HG02610 (cell line): ENCODE measurements around the gene IGSF23.
"Not testable (repeated sequence)": the region's sequence is repeated elsewhere in the genome, so short reads cannot be mapped to it uniquely, and the experiment has no call there.

Experiments used
- ATAC-seq: cut with Tn5 transposase; IDR thresholded peaks from one replicate; pipeline ENCODE4 v1.9.1; 2021; ENCODE audit warnings: mild to moderate bottlenecking, moderate library complexity; ENCODE audit not compliant: unreplicated experiment

IGSF23 gene

DNA sequence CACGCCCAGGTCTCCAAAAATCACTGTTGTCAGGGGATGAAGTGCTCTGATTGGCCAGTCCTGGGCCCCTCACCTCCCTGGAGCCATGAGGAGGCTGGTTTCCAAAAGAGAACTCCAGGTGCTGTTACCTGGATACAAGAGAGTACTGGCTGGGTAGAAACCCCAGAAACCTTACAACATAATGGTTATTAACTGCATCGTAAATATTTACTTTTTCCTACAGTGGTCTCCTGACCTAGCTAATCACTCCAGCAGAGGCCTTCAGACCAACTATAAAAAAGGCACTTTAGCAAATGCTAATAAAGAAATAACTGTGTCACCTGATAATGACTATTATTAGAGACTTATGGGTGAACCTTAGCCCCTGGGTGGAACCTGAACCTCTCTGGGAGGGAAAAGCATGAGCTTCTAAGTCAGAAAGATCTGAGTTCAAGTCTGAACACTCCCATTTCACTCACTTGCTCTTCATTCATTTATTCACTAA, 1.5 kb upstream of the IGSF23 start:
- no peak for ATAC-seq

DNA sequence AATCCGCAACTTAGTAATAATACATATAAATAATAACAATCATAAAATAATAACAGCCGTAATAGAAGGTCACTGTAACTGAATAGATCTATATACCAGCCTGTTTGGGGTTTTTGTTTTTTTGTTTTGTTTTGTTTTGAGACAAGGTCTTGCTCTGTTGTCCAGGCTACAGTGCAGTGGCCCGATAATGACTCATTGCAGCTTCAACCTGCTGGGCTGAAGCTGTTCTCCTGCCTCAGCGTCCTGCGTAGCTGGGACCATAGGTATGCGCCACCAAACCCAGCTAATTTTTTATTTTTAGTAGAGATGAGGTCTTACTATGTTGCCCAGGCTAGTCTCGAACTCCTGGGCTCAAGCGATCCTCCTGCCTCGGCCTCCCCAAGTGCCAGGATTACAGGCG, 950 bp downstream of the IGSF23 start:
- ATAC-seq, result no peak

DNA sequence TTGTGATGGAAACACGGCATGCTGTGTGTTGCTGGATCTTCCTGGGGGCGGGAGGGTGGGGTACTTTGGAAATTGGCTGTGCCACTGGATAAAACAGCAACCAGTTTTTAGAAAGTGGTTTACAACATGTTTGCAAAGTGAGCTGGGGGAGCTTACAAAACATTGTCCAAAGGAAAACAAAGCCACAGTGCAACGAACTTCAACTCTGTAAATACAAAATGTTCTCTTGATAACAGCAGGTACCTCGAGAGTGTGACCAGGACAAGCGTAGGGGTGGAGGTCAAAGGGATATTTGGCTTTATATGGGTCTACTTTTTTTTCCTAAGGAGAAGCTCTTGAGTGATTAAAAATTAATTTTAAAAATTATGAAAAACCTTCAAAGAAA, 2.5 kb downstream of the IGSF23 start:
- ATAC-seq, result no peak

DNA sequence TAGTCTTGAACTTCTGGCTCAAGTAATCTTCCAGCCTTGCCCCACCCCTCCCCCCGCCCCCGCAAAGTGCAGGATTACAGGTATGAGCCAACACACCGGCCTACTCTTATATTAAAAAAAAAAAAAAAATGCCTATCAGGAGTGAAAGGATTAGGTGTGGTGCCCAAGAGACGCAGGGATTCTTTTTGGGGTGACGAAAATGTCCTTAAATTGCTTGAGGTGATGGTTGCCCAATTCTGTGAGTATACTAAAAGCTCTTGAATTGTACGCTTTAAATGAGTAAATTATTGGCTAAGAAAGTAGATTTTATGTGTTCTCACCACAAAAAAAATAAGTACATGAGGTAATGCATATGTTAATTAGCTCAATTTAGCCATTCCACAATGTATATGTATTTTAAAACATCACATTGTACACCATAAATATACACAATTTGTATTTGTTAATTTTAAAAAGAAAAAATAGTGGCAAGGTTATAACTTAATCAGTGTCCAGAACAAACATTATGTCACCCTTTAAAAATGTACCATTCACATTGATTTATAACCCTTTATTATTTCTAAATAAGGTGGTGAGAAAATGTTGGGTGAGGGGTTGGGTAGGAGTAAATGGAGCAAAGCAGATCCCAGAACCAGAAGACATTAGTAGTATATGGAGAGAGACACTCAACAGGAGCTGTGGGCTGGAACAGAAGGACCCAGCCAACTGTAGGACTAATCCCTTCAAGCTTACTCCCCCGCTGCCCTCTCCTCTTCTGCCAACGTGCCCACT, 3.9 kb downstream of the IGSF23 start:
- no peak for ATAC-seq

DNA sequence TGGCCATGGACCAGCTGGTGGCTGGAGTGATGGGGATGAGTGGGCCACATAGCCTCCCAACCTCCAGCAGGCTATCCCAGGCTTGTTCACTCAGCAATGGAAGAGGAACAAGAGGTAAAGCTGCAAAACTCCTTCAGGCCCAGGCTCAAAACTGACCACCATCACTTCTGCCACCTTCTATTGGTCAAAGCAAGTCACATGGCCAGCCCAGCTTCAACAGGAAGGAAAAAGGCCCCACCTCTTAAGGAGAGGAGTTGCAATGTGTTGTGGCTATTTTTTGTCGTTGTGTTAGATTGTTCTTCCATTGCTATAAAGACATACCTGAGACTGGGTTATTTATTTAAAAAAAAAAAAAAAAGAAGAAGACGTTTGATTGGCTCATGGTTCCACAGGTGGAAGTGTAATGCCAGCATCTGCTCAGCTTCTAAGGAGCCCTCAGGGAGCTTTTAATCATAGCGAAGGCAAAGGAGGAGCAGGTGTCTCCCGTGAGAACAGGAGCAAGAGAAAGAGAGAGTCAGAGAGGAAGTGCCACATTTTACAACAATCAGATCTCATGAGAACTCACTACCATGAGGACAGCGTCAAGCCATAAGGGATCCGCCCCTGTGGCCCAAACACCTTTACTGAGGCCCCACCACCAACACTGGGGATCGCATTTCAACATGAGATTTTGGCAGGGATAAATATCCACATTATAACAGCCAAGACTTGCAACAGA, 5.4 kb downstream of the IGSF23 start:
- no peak for ATAC-seq

DNA sequence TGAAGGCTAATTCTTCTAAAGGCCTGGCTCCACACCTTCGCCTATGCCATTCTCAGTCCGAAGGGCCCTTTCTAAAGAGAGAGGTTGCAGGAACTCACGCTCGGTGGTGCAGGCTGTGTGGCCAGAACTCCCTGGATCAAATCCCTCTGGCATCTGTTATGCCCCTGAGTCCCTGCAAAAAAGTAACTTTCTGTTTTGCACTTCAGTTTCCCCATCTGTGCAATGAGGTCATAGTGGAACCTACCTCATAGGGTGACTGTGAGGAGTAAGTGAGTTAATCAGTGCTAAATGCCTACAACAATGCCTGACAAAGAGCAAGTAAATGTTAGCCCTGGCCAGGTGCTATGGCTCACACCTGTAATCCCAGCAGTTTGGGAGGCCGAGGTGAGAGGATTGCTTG, 7.3 kb downstream of the IGSF23 start:
- ATAC-seq, result no peak

DNA sequence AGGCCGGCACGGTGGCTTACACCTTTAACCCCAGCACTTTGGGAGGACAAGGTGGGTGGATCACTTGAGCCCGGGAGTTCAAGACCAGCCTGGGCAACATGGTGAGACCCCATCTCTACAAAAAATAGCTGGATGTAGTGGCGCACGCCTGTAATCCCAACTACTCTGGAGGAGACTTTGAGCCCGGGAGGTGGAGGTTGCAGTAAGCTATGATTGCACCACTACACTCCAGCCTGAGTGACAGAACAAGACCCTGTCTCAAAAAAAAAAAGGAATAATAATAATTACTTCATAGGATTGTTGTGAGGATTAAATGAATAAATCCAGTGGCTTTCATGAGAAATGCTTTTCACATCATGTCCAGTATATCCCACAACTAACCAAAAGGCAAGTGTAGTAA, 8.0 kb downstream of the IGSF23 start:
- no peak for ATAC-seq

DNA sequence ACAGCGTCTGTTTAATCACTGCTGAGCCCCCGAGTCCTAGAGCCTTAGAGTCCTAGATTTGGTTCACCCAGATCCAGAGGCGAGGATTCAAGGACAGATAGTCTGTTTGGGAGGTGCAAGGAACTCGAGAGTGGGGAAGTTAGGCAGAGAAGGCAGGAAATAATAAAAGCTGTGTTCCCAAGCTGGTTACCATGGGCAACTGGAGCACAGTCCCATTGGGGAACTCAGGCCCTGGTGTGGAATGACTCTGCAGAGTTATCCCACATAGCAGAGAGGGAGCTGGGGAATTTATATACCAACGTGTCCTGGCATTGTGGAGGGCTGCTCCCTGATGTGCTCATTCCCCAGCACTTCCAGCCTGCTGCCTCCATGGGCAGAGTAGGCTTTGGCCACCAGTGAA, 9.7 kb downstream of the IGSF23 start:
- ATAC-seq, result no peak

DNA sequence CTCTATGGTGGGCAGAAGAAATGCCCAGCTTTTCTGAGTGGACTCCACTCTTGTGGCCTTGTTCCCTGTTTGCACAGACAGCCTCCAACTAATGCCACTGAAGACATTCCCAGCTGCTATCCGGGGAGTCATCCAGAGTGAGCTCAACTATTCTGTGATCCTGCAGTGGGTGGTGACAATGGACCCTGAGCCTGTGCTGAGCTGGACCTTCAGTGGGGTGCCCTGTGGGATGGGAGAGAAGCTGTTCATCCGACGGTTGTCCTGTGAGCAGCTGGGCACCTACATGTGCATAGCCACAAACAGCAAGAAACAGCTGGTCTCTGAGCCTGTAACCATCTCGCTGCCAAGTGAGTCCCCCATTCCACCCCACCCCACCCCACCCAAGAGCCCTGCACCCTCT, 10.3 kb downstream of the IGSF23 start:
- no peak for ATAC-seq

DNA sequence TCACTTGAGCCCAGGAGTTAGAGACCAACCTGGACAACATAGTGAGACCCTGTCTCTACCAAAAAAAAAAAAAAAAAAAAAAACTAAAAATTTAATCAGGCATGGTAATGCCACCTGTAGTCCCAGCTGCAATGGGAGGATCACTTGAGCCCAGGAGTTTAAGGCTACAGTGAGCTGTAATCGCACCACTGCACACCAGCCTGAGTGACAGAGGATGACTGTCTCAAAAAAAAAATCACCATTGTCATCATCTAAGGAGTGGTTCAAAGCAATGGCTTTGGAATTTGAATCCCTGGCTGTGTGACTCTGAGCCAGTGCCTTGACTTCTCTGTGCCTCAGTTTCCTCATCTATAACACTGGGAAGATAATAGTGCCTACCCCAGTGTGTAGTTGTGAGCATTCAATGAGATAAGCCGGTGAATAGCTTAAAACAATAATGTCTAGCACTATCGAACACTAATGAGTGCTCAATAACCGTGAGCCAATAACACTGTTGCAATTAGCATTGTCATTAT, 11.5 kb downstream of the IGSF23 start:
- no peak for ATAC-seq

DNA sequence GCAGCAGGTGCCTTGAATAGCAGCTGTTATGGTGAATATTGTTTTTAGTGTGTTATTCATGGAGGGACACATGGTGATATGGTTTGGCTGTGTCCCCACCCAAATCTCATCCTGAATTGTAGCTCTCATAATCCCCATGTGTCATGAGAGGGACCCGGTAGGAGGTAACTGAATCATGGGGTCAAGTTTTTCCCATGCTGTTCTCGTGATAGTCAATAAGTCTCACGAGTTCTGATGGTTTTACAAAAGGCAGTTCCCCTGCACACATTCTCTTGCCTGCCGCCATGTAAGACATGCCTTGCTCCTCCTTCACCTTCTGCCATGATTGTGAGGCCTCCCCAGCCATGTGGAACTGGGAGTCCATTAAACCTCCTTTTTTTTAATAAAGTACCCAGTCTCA, 12.3 kb downstream of the IGSF23 start:
- not testable (repeated sequence) for ATAC-seq

DNA sequence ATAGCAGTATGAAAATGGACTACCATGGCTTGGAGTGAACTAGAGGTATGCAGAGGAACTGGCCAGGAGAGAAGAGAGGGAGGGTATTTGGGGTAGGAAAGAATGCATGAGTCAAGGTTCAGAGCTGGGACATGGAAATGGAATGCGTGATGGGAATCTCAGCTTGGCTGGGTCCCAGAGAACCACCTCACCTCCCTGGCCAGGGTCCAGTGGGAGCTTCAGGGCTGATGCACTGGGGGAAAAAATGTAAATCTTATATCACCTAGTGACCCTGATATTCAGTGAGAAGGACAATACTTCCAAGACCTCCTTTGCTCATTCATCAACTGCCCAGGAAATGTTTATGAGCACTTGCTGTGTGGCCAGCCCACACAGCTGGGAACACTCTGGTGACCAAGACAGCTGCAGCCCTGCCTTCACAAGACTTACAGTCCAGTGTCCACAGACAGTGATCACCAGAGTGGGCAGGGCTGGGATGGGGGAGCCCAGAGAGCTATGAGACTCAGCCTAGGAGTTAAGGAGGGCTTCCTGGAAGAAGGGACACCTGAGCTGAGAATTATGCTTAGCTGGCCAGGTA, 12.8 kb downstream of the IGSF23 start:
- no peak for ATAC-seq

DNA sequence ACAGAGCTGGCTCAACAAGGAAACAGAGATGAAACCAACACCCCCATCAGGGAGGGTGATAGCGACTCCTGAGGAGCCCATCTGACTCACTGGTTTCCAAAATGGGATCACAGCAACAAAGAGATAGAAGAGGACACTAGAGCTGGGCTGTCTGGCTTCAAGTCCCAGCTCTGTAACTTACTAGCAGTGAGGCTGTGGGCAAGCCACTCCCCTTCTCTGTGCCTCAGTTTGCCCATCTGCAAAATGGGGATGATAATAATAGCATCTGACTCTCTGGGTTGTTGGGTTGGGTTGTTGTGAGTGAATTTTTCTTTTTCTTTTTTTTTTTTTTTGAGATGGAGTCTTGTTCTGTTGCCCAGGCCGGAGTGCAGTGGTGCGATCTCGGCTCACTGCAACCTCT, 14.3 kb downstream of the IGSF23 start:
- ATAC-seq, result no peak

DNA sequence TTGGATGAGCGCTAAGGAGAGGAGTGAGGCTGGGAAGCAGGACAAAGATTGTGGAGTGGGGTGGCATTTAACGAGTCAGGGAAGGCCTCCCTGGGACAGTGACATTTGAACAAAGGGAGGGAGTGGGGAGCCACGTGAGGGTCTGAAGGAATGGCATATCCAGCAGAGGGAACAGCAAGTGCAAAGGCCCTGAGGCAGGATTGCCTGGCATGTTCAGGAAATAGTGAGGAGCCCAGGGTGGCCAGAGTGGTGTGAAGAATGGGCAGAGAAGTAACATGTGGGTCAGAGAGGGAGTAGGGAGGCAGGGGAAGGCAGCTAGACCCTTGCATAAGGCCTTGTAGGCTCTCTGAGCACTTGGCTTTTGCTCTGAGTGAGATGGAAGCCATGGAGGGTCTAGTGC, 15.4 kb downstream of the IGSF23 start:
- ATAC-seq, result no peak

DNA sequence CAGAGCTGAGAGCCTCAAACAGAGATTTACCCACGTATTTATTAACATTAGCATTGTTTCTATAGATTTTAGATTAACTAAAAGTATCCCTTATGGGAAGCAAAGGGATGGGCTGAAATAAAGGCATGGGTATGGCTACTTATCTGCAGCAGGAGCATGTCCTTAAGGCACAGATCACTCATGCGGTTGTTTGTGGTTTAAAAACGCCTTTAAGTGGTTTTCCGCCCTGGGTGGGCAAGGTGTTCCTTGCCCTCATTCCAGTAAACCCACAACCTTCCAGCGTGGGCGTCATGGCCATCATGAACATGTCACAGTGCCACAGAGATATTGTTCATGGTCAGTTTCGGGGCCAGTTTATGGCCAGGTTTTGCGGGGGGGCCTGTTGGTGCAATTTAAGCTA, 18.2 kb downstream of the IGSF23 start:
- not testable (repeated sequence) for ATAC-seq

DNA sequence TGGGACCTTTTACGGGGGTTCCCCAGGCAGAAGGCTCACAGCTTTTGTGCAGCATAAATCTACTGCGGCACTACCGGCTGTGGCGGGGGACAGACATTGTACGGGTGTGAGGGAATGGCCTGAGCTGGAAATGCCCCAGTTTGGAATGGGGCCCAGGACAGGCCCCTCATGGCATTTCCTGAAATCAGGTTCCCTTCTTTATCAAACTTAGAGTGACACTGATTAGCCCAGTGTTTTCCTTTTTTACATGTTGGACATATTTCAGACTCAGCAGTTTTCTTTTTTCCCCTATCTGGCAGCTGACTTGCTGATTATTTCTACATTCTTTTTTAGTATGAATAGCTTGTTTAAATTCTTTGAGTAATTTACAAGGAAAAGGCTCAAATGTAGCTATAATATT, 20.7 kb downstream of the IGSF23 start:
- ATAC-seq, result not testable (repeated sequence)

DNA sequence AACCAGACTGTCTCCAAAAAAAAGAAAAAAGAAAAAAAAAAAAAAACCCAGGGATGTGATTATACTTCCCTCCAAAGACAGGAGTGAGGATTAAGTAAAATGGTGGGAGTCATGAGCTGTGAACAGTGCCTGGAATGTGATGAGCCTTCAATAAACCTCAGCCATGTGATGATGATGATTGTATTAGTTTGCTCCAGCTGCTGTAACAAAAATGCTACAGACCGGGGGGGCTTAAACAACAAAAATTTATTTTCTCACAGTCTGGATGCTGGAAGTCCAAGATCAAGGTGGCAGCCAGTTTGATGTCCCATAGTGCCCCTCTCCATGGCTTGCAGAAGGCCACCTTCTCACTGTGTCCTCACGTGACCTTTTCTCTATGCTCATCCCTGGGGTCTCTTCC, 21.4 kb downstream of the IGSF23 start:
- no peak for ATAC-seq

DNA sequence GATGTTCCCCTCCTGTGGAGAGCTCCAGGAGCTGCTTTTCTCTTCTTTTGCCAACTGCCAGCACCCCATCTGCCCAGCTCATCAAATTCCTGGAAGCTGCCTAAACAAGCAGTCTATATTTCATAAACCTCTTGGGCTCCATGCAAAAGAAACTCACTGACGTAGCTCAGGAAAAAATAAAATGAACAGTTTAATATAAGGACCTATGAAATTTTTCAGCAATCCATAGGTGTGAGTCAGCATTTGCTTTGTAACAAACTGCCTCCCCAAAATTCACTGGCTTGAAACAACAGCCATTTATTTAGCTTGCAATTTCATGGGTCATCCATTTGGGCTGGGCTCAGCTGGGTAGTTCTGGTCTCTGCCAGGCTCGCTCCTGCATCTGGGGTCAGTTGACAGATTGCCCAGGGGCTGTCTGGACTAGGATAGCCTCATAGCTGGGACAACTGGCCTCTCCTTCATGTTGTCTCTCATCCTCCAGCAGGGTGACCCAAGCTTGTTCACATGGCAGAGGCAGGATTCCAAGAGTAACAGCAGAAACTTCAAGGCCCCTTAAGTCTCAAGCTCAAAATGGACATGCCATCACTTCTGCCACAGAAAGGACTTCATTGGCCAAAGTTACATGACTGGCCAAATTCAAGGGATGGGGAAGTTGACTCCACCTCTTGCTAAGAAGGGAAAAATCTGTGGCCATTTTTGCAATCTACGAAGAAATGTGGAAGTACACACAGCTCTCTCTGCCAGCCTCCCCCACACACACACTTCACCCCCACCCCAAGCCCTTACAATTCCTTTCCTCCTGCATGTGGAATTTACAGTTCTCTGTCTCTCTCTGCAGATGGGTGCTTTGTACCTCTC, 22.4 kb downstream of the IGSF23 start:
- ATAC-seq, result no peak

DNA sequence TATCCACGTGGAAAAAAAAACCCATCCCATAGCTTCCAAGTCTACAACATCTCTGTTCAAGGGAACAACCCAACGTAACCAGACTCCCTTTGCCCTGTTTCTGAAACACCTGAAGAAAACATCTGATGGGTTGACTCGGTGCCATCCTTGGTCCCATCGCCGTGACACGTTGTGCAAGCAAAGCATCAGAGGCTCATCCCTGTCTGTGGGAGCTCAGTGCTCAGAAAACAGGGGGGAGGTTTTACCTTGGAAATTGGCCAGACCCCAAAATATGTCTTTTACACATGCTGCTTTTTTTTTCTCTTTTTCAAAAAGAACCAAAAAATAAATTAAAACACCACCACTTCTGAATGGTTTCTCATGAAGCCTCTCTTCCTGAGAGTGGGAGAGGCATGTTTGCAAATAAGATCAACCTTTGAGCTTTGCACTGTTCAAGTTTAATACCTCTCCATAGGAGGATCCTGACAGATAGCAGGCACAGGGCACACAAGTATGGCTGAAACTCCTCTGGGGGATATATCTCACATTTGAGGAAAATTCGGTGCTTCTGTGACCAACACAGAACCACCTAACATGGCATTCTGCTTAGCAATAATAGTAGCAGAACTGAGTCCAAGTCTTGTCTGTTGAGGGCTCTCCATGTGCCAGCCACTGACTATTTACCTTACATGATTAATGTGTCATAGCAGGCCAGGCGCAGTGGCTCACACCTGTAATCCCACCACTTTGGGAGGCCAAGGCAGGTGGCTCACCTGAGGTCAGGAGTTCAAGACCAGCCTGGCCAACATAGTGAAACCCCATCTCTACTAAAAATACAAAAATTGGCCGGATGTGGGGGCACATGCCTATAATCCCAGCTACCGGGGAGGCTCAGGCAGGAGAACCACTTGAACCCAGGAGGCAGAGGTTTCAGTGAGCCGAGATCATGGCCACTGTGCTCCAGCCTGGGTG, 23.4 kb downstream of the IGSF23 start:
- ATAC-seq, result no peak

DNA sequence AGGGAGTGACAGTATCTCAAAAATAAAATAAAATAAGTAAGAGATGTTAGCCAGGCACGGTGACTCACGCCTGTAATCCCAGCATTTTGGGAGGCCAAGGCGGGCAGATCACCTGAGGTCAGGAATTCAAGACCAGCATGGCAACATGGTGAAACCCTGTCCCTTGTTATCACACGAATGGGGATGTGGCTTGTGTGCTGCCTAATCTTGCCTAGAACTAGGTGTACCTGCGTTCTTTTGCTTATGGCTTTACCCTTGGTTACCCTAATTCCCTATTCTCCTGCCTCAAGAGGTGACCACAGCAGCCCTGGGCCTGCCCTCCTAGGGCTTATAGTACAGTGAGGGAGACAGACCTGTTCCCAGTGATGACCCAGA, 24.0 kb downstream of the IGSF23 start:
- no peak for ATAC-seq
